Subcutaneous abdominal adipose tissue (tissue), 5 donors: ENCODE results near the gene CCDC97.
"Not testable (repeated sequence)": the region's sequence is repeated elsewhere in the genome, so short reads cannot be mapped to it uniquely, and the experiment has no call there.

ENCODE experiments used
- H3K27ac ChIP-seq: one replicate; pipeline ENCODE4 v1.7.0; 2013; ENCODE audit warnings: low read depth, mild to moderate bottlenecking, inconsistent platforms, low read length, moderate library complexity
- H3K27me3 ChIP-seq, 5 donors: one replicate each; pipeline ENCODE4 v1.7.0; 2013; ENCODE audit warnings: low read length in 5 of 5, inconsistent platforms in 1 of 5; ENCODE audit not compliant: control insufficient read depth in 5 of 5, insufficient read depth in 4 of 5
- H3K36me3 ChIP-seq, 5 donors: one replicate each; pipeline ENCODE4 v1.7.0; 2013; ENCODE audit warnings: low read length in 5 of 5; ENCODE audit not compliant: control insufficient read depth in 5 of 5, insufficient read depth in 5 of 5
- H3K4me1 ChIP-seq, 5 donors: one replicate each; pipeline ENCODE4 v1.7.0; 2013; ENCODE audit warnings: low read length in 5 of 5, mild to moderate bottlenecking in 3 of 5, moderate library complexity in 1 of 5; ENCODE audit not compliant: control insufficient read depth in 5 of 5, insufficient read depth in 5 of 5
- H3K4me3 ChIP-seq, 5 donors: one replicate each; pipeline ENCODE4 v1.7.0; 2013; ENCODE audit warnings: low read length in 5 of 5, low read depth in 1 of 5
- H3K9ac ChIP-seq, 5 donors: one replicate each; pipeline ENCODE4 v1.7.0; 2013; ENCODE audit warnings: low read length in 5 of 5, mild to moderate bottlenecking in 4 of 5, moderate library complexity in 3 of 5
- H3K9me3 ChIP-seq, 5 donors: one replicate each; pipeline ENCODE4 v1.7.0; 2013; ENCODE audit warnings: low read length in 5 of 5; ENCODE audit not compliant: control insufficient read depth in 5 of 5
- donor health status: healthy.
- donor health status: healthy.
- donor health status: healthy.
- donor health status: healthy.
- donor health status: healthy.

Gene CCDC97

GRCh38 chr19:41369769-41370168 is 59.8 kb downstream of the CCDC97 start:
- Histone ChIP-seq H3K4me3 (no peak overlapping the region), H3K27ac (no peak overlapping the region), H3K27me3 (no peaks in the 10 kb centered on the region), H3K4me1 (peaks cover 2 to 20% (median 14%) of the 10 kb centered on the region in 5 donors), H3K36me3 (no peaks in the 10 kb centered on the region), H3K9me3 (no peaks in the 10 kb centered on the region), H3K9ac (no peak overlapping the region)

- not testable (repeated sequence) for H3K36me3 ChIP-seq, H3K27ac ChIP-seq, H3K9ac ChIP-seq, H3K4me3 ChIP-seq, H3K27me3 ChIP-seq, H3K9me3 ChIP-seq
- peaks cover 1 to 19% (median 16%) of the 10 kb centered on the region in 5 donors for H3K4me1 ChIP-seq
Observed at GRCh38 chr19:41371119-41371518, 61.1 kb downstream of the CCDC97 start.

GRCh38 chr19:41371541-41371940 is 61.6 kb downstream of the CCDC97 start:
- H3K27ac ChIP-seq, result no peak overlapping the region
- peaks cover 1 to 23% (median 20%) of the 10 kb centered on the region in 5 donors for H3K4me1 ChIP-seq
- no peaks in the 10 kb centered on the region for H3K27me3 ChIP-seq
- no peaks in the 10 kb centered on the region for H3K36me3 ChIP-seq
- no peaks in the 10 kb centered on the region for H3K9me3 ChIP-seq
- no peak overlapping the region for H3K4me3 ChIP-seq
- H3K9ac ChIP-seq, result no peak overlapping the region

- Histone ChIP-seq H3K27me3 (no peaks in the 10 kb centered on the region), H3K27ac (no peak overlapping the region), H3K9me3 (no peaks in the 10 kb centered on the region), H3K9ac (no peak overlapping the region), H3K4me3 (no peak overlapping the region), H3K4me1 (peaks cover 1 to 33% (median 27%) of the 10 kb centered on the region in 5 donors), H3K36me3 (no peaks in the 10 kb centered on the region)
Observed at GRCh38 chr19:41372501-41372900, 62.5 kb downstream of the CCDC97 start.

- Histone ChIP-seq H3K36me3 (peaks cover 0 to 2% (median 0%) of the 10 kb centered on the region in 5 donors), H3K9me3 (no peaks in the 10 kb centered on the region), H3K9ac (peak overlapping the region in 1 of 5 donors; percentile 10), H3K27me3 (no peaks in the 10 kb centered on the region), H3K4me3 (no peak overlapping the region), H3K27ac (no peak overlapping the region), H3K4me1 (peaks cover 1 to 29% (median 27%) of the 10 kb centered on the region in 5 donors)
Observed at GRCh38 chr19:41373993-41374392, 64.0 kb downstream of the CCDC97 start.
